Calu3 (cell line): ENCODE results near the gene SCN1B. TPM values are rescaled to one million over a fixed set of nuclear protein-coding genes. Genes with fewer than 3 reads are reported as not detected.
"Not testable (repeated sequence)": the region's sequence is repeated elsewhere in the genome, so short reads cannot be mapped to it uniquely, and the experiment has no call there.

ENCODE experiments used
- BruUV-seq: library from RNA; stranded (reverse); fragments of 400-500 nt; replicated peaks from 2 replicates; lab custom pipeline; 2021; lab: Mats Ljungman, UMichigan
- CTCF ChIA-PET: fragments of 300-600 bp; sonication (Branson Sonifier 250); formaldehyde crosslinking; loops from one replicate; lab custom pipeline; 2022; ENCODE audit warnings: antibody characterized with exemption; lab: Charles Lee
- DNase-seq: peaks from one replicate; pipeline ENCODE4 v3.0.0; 2022
- H3K27ac Mint-ChIP-seq: one replicate; pipeline ENCODE4 v1.8.0; 2022; ENCODE audit warnings: mixed read lengths; ENCODE audit not compliant: unreplicated experiment
- H3K27me3 Mint-ChIP-seq: one replicate; pipeline ENCODE4 v1.8.0; 2022; ENCODE audit warnings: mixed read lengths; ENCODE audit not compliant: unreplicated experiment
- H3K36me3 Mint-ChIP-seq: one replicate; pipeline ENCODE4 v1.8.0; 2022; ENCODE audit warnings: mild to moderate bottlenecking, moderate library complexity, mixed read lengths; ENCODE audit not compliant: insufficient read depth, unreplicated experiment
- H3K4me1 Mint-ChIP-seq: one replicate; pipeline ENCODE4 v1.8.0; 2022; ENCODE audit warnings: mild to moderate bottlenecking, low read depth, mixed read lengths; ENCODE audit not compliant: unreplicated experiment
- H3K4me3 Mint-ChIP-seq: one replicate; pipeline ENCODE4 v1.8.0; 2022; ENCODE audit warnings: mild to moderate bottlenecking, low read depth, moderate library complexity, mixed read lengths; ENCODE audit not compliant: unreplicated experiment
- H3K9me3 Mint-ChIP-seq: one replicate; pipeline ENCODE4 v1.8.0; 2022; ENCODE audit warnings: low read depth, mixed read lengths; ENCODE audit not compliant: unreplicated experiment
- intact Hi-C: fragments of 100-400 bp; cut with micrococcal nuclease; formaldehyde crosslinking; loops from one replicate; pipeline ENCODE4 v1.10.0; 2022; ENCODE audit not compliant: unreplicated experiment
- total RNA-seq: library from RNA; stranded (reverse); gene quantifications from 2 replicates; pipeline ENCODE4 v1.2.3, GENCODE V29; 2022
- TF ChIP-seq, protein P1 (sequence below): fragments of 200-600 bp; IDR thresholded peaks from one replicate; pipeline ENCODE4 v1.8.0; 2022; ENCODE audit warnings: antibody characterized with exemption; ENCODE audit not compliant: unreplicated experiment

The SCN1B gene
- total RNA-seq, 1 experiment from 2014 or later: 1.4 TPM

DNA sequence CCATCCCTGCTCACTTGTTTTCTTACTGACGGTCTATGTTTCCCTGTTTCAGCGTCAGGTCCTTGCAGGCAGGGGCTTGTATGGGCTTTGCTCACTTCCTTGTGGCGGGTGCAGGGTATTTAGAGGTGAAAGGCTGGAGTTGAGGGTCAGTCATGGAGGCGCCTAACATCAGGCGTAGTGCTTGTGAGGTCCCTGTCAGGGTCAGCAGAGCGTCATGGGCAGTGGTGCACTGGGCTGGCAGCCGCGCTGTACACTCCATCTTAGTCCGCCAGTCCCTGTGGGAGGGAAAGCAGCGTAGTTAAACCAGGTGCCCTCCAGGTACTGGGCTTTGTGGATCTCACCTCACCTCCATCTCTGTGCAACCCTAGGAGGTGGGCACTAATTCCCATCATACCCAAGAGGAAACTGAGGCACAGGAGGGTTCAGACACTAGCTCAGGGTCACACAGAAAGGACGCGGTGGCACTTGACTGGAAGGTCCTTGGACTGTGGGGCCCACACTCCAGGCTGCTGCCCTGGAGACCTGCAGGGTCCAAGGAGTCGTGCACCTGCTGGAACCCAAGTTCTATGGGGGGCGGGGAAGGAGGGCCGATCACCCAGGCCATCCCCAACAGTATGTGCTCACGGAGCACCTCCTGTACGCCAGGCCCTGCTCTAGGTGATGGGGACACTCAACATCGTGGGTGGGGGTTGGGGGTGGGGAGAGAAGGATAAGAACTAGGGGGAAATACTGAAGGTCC is 25.6 kb upstream of the SCN1B start:
- DNase-seq: no peak
- peaks cover 67% of the 10 kb centered on the region for H3K4me1 Mint-ChIP-seq
- peaks cover 69% of the 10 kb centered on the region for H3K36me3 Mint-ChIP-seq
- no TSS peak for BruUV-seq
- TF ChIP-seq, protein P1, sequence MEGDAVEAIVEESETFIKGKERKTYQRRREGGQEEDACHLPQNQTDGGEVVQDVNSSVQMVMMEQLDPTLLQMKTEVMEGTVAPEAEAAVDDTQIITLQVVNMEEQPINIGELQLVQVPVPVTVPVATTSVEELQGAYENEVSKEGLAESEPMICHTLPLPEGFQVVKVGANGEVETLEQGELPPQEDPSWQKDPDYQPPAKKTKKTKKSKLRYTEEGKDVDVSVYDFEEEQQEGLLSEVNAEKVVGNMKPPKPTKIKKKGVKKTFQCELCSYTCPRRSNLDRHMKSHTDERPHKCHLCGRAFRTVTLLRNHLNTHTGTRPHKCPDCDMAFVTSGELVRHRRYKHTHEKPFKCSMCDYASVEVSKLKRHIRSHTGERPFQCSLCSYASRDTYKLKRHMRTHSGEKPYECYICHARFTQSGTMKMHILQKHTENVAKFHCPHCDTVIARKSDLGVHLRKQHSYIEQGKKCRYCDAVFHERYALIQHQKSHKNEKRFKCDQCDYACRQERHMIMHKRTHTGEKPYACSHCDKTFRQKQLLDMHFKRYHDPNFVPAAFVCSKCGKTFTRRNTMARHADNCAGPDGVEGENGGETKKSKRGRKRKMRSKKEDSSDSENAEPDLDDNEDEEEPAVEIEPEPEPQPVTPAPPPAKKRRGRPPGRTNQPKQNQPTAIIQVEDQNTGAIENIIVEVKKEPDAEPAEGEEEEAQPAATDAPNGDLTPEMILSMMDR: no peak
- intact Hi-C loops: loop anchor here (10.0 kb wide), 1 partner anchor 80 kb away; the partner anchor contains the start of gene ZNF30
- no peaks in the 10 kb centered on the region for H3K27me3 Mint-ChIP-seq
- H3K9me3 Mint-ChIP-seq: no peaks in the 10 kb centered on the region
- CTCF ChIA-PET: no interaction called here
- no peak overlapping the region for H3K4me3 Mint-ChIP-seq
- peak overlapping the region; percentile 90 for H3K27ac Mint-ChIP-seq

DNA sequence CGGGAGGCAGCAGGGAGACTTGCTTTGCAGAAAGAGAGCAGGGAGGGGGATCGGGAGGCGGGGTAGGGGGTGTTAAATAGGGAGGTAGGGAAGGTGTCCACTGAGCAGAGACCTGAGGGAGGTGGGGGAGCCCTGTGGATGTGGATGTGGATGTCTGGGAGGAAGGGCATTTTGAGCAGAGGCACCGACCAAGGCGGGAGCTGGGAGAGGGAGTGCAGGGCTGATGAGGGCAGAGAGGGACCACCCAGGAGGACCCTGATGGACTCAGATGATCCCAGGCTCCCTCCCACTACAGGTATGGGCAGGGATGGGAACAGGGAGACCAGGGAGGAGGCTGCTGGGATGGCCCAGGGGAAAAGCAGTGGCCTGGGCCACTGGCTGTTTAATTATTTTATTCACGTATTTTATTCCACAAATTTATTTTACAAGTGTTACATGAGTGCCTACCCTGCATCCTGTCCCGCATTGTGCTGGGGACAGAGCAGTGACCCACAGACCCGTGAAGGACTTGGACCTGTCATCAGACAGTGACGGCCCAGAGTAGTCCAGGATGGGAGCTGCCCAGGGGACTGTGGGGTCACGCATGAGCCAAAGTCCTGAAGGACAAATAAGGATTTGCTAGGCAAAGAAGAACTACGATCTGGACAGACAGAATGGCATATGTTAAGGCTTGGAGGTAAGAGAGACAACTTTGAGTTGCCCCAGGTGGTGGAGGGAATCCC is 24.9 kb upstream of the SCN1B start:
- peaks cover 67% of the 10 kb centered on the region for H3K4me1 Mint-ChIP-seq
- intact Hi-C loops: loop anchor here (10.0 kb wide), 1 partner anchor 81 kb away; the partner anchor contains the start of gene ZNF30
- CTCF ChIA-PET: interaction anchor here (0.6 to 2.0 kb wide), 4 partner anchors 20 to 501 kb away, joined by 4 to 22 read pairs (median 6); no protein-coding TSS in a partner anchor

DNA sequence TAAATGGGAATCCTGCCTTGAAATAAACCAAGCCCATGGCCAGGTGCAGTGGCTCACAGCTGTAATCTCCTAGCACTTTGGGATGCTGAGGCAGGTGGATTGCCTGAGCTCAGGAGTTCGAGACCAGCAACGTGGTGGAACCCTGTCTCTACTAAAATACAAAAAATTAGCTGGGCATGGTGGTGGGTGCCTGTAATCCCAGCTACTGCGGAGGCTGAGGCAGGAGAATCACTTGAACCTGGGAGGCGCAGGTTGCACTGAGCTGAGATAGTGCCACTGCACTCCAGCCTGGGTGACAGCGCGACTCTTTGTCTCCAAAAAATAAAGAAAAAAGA is 24.3 kb upstream of the SCN1B start:
- Mint-ChIP-seq H3K4me1 (peaks cover 64% of the 10 kb centered on the region), H3K4me3 (peak overlapping the region; percentile 46), H3K27ac (peak overlapping the region; percentile 90), H3K36me3 (peaks cover 62% of the 10 kb centered on the region)
- not testable (repeated sequence) for H3K27me3 Mint-ChIP-seq, H3K9me3 Mint-ChIP-seq, DNase-seq
- CTCF ChIA-PET: interaction anchor here (0.6 to 2.0 kb wide), 7 partner anchors 10 to 501 kb away, joined by 3 to 22 read pairs (median 4); no protein-coding TSS in a partner anchor
- BruUV-seq: TSS peak; percentile 61
- intact Hi-C loops: loop anchor here (10.0 kb wide), 1 partner anchor 81 kb away; the partner anchor contains the start of gene ZNF30

More for the DNA sequence above, 24.9 kb upstream of the SCN1B start:
- H3K4me3 Mint-ChIP-seq: no peak overlapping the region
- no peaks in the 10 kb centered on the region for H3K9me3 Mint-ChIP-seq
- TF ChIP-seq, protein P1: no peak
- peak overlapping the region; percentile 90 for H3K27ac Mint-ChIP-seq
- BruUV-seq: no TSS peak
- no peak for DNase-seq
- H3K27me3 Mint-ChIP-seq: no peaks in the 10 kb centered on the region
- peaks cover 65% of the 10 kb centered on the region for H3K36me3 Mint-ChIP-seq

DNA sequence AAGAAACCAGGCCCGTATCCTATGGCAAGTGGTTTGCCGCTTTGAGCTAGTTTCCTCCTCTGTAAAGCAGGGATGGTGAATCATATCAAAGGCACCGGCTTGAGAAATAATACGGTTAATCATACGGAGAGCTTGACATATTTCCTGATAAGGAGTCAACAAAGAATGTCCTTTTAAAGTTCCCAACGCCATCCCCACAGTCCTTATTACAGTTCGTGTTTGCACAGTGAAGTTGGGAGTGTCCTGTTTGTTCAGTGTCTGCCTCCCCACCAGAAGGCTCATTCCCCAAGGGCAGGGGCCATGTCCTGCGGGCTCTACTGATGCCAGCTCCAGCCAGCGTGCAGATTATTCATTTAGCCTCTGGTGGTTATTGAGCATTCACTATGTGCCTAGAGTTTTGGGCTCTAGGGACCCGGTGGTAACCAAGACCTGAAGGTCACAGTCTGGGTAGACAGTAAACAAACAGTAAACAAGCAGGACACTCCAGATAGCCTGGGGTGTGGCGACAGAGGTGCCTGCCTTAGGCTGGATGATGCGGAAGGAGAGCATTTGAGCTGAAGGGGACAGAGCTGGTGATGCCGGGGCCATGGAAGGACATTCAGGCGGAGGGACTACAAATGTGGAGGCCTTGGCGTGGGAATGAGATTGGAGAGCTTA is 23.8 kb upstream of the SCN1B start:
- peaks cover 59% of the 10 kb centered on the region for H3K4me1 Mint-ChIP-seq
- intact Hi-C loops: loop anchor here (10.0 kb wide), 1 partner anchor 82 kb away; the partner anchor contains the start of gene ZNF30
- peak overlapping the region; percentile 90 for H3K27ac Mint-ChIP-seq
- no TSS peak for BruUV-seq
- CTCF ChIA-PET: interaction anchor here (0.5 to 2.0 kb wide), 7 partner anchors 11 to 135 kb away, joined by 3 to 22 read pairs (median 4); no protein-coding TSS in a partner anchor
- H3K9me3 Mint-ChIP-seq: no peaks in the 10 kb centered on the region
- H3K4me3 Mint-ChIP-seq: peak overlapping the region; percentile 46
- peak; percentile 91 for DNase-seq
- TF ChIP-seq, protein P1: no peak
- peaks cover 62% of the 10 kb centered on the region for H3K36me3 Mint-ChIP-seq
- H3K27me3 Mint-ChIP-seq: no peaks in the 10 kb centered on the region
